ENCODE results near the gene RBCK1.

DNA sequence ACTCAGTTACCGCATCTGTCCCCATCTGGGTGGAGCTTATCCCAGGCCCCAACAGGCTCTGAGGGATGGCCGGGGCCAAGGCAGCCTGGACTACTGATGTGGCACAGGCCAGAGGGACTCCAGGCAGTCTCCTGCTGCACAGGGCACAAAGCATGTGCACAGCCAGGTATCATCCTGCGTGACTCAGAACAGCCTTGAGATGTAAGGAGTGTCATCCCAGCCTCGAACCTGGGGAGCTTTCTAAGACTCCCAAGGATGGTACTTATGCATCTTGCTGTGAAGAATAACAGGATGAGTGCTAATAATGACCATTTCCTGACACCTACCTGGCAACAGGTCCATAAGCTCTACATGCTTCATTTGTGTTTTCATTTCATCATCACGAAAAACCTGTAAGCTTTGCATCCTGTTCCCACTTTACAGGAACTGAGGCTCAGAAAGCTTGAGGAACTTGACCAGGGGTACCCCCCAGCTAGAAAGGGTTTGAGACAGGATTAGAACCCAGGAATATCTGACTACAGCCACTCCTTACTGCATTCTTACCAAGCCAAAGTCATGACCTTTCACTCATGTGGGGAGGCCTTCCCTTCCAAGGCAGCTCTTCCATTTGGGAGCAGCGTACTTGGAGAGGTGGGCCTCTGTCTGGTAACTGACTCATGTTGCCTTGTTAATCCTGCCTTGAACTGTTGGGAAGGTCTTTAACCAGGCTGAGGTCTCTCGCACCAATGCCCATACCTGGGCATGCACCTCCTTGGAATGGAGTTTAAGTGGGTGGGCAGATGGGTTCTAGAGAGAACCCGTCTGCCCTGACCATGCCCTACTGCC, 25.6 kb upstream of the RBCK1 start:
- no peak for TF ChIP-seq POLR2A (IDR thresholded peaks at IDR 0.05)
- TF ChIP-seq, protein P1, sequence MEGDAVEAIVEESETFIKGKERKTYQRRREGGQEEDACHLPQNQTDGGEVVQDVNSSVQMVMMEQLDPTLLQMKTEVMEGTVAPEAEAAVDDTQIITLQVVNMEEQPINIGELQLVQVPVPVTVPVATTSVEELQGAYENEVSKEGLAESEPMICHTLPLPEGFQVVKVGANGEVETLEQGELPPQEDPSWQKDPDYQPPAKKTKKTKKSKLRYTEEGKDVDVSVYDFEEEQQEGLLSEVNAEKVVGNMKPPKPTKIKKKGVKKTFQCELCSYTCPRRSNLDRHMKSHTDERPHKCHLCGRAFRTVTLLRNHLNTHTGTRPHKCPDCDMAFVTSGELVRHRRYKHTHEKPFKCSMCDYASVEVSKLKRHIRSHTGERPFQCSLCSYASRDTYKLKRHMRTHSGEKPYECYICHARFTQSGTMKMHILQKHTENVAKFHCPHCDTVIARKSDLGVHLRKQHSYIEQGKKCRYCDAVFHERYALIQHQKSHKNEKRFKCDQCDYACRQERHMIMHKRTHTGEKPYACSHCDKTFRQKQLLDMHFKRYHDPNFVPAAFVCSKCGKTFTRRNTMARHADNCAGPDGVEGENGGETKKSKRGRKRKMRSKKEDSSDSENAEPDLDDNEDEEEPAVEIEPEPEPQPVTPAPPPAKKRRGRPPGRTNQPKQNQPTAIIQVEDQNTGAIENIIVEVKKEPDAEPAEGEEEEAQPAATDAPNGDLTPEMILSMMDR (IDR thresholded peaks at IDR 0.05) = no peak

Measured in testis (tissue), 2 donors.